OCI-LY3 (cell line): ENCODE measurements around the gene GORASP1.

Experiments used
- EZH2phosphoT487 ChIP-seq: fragments of 200-600 bp; shearing (Covaris generic); IDR thresholded peaks from 2 replicates; pipeline ENCODE4 v1.6.1; 2018; ENCODE audit warnings: antibody characterized with exemption, mixed run types, low read depth
- TF ChIP-seq, protein P1 (sequence below): fragments of 200-600, 300-600 bp; sonication (generic); IDR thresholded peaks from 2 replicates; pipeline ENCODE4 v1.5.1; 2014; ENCODE audit warnings: antibody characterized with exemption, low read length, low read depth

DNA sequence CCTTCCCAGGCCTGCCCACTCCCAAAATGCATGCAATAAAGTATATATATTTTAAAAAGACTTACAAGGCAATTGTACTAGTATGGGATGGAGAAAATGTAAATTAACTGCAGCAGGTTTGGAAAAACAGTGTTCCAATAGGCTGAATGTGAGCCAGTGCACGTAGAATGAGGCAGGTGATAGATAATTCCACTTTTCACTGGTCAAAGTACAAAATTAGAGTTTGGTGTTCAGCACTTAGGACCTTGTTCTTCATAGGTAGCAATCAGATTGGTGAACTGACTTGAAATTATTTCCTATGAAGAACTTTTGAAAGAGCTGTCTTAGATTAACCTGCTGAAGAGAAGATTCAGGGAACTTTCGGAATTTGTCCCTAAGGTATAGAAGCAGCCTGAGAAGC is 53.7 kb downstream of the GORASP1 start:
- TF ChIP-seq, protein P1, sequence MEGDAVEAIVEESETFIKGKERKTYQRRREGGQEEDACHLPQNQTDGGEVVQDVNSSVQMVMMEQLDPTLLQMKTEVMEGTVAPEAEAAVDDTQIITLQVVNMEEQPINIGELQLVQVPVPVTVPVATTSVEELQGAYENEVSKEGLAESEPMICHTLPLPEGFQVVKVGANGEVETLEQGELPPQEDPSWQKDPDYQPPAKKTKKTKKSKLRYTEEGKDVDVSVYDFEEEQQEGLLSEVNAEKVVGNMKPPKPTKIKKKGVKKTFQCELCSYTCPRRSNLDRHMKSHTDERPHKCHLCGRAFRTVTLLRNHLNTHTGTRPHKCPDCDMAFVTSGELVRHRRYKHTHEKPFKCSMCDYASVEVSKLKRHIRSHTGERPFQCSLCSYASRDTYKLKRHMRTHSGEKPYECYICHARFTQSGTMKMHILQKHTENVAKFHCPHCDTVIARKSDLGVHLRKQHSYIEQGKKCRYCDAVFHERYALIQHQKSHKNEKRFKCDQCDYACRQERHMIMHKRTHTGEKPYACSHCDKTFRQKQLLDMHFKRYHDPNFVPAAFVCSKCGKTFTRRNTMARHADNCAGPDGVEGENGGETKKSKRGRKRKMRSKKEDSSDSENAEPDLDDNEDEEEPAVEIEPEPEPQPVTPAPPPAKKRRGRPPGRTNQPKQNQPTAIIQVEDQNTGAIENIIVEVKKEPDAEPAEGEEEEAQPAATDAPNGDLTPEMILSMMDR: no peak
- TF ChIP-seq EZH2phosphoT487: no peak
